K562 (cell line): ENCODE results near the gene NR3C1. TPM values are rescaled to one million over a fixed set of nuclear protein-coding genes. Genes with fewer than 3 reads are reported as not detected.

Experiments
- ELF2 ChIP-seq: fragments of 250-450 bp; sonication (Bioruptor Pico); IDR thresholded peaks from 2 replicates; pipeline ENCODE4 v1.5.0; 2021; ENCODE audit warnings: mild to moderate bottlenecking
- FOXJ2 ChIP-seq: fragments of 200-800 bp; sonication (Bioruptor generic); IDR thresholded peaks from 2 replicates; pipeline ENCODE4 v1.6.1; 2016; ENCODE audit warnings: missing genetic modification characterization, missing compliant biosample characterization
- KDM1A ChIP-seq, 2 experiments: fragments of 450-650 bp; IDR thresholded peaks; 2 replicates each; pipeline ENCODE4 v1.6.1; 2016; ENCODE audit warnings: mild to moderate bottlenecking in 2 of 2
- MYC ChIP-seq, 2 experiments: fragments of 250-450 bp in 1 of 2; sonication (Bioruptor Pico) in 1 of 2; IDR thresholded peaks; 2 replicates each; pipeline versions ENCODE4 v1.5.1 to v1.6.1; 2012 to 2021; ENCODE audit warnings: low read depth in 2 of 2, borderline replicate concordance in 1 of 2, improper control_type of control experiment in 1 of 2, low read length in 1 of 2, mild to moderate bottlenecking in 1 of 2, moderate library complexity in 1 of 2
- SP1 ChIP-seq: sonication (generic); formaldehyde crosslinking; IDR thresholded peaks from 2 replicates; pipeline ENCODE4 v1.8.1; 2022; ENCODE audit warnings: mild to moderate bottlenecking, missing genetic modification reagents
- TCF7L2 ChIP-seq: fragments of 150-350 bp; IDR thresholded peaks from 2 replicates; pipeline ENCODE4 v1.6.1; 2016; ENCODE audit warnings: low read depth, mild to moderate bottlenecking, low read length, moderate library complexity
- TGIF2 ChIP-seq: sonication (generic); formaldehyde crosslinking; IDR thresholded peaks from 2 replicates; pipeline ENCODE4 v1.8.1; 2022; ENCODE audit warnings: mild to moderate bottlenecking, missing genetic modification reagents, moderate library complexity
- ZKSCAN8 ChIP-seq: fragments of 200-800 bp; sonication (Bioruptor generic); IDR thresholded peaks from 2 replicates; pipeline ENCODE4 v1.6.1; 2016; ENCODE audit warnings: missing genetic modification characterization, missing compliant biosample characterization
- ZNF146 ChIP-seq: IDR thresholded peaks from one replicate; pipeline ENCODE4 v1.6.1; 2018; ENCODE audit warnings: missing compliant biosample characterization; ENCODE audit not compliant: unreplicated experiment
- polyA plus RNA-seq, 8 experiments: library from polyadenylated mRNA; depleted of rRNA in 4 of 8; stranded (reverse) in 5 of 8; unstranded in 3 of 8; fragments of >200 nt; fragmentation: Nextera tagmentation in 2 of 8; fragmentation: Illumina TruSeq in 1 of 8; extraction: Ambion mirVana in 2 of 8; extraction: Trizol in 1 of 8; gene quantifications; 2 replicates each; pipeline versions ENCODE4 v1.2.1 to v1.2.3, GENCODE V29; 2011 to 2014; ENCODE audit warnings: inconsistent platforms in 1 of 8, missing spikeins in 1 of 8
- total RNA-seq, 7 experiments: library from RNA; depleted of rRNA in 6 of 7; stranded (reverse); fragments of >200 nt in 6 of 7; fragmentation: Illumina TruSeq in 2 of 7; extraction: Trizol in 2 of 7; gene quantifications; 2 replicates each; pipeline versions ENCODE4 v1.2.1 to v1.2.3, GENCODE V29; 2011 to 2021; ENCODE audit warnings: low replicate concordance in 1 of 7
- TF ChIP-seq, protein P1 (sequence below): fragments of 450-650 bp; formaldehyde crosslinking; IDR thresholded peaks from 2 replicates; pipeline ENCODE4 v1.4.0; 2022; ENCODE audit warnings: missing genetic modification characterization
- TF ChIP-seq, protein P2 (sequence below): fragments of 150-350 bp; IDR thresholded peaks from 2 replicates; pipeline ENCODE4 v1.6.1; 2014; ENCODE audit warnings: low read depth, mild to moderate bottlenecking, low read length, borderline replicate concordance
- TF ChIP-seq, protein P3 (sequence below): fragments of 250-450 bp; sonication (Bioruptor Pico); IDR thresholded peaks from 2 replicates; pipeline ENCODE4 v1.5.0; 2020; ENCODE audit warnings: mild to moderate bottlenecking, borderline replicate concordance
- TF ChIP-seq, protein P4 (sequence below): sonication (generic); formaldehyde crosslinking; IDR thresholded peaks from 2 replicates; pipeline ENCODE4 v1.8.0; 2022; ENCODE audit warnings: missing genetic modification reagents, mild to moderate bottlenecking, borderline replicate concordance
- TF ChIP-seq, protein P5 (sequence below): fragments of 450-650 bp; IDR thresholded peaks from 2 replicates; pipeline ENCODE4 v1.7.0; 2016; ENCODE audit warnings: borderline replicate concordance

The NR3C1 gene
- total and polyA plus RNA-seq, 9 of the 15 experiments (the other 6 are each of a cell fraction or from before 2014, with no cell fraction given), result 8.2 to 36.0 (median 15.0) TPM

DNA sequence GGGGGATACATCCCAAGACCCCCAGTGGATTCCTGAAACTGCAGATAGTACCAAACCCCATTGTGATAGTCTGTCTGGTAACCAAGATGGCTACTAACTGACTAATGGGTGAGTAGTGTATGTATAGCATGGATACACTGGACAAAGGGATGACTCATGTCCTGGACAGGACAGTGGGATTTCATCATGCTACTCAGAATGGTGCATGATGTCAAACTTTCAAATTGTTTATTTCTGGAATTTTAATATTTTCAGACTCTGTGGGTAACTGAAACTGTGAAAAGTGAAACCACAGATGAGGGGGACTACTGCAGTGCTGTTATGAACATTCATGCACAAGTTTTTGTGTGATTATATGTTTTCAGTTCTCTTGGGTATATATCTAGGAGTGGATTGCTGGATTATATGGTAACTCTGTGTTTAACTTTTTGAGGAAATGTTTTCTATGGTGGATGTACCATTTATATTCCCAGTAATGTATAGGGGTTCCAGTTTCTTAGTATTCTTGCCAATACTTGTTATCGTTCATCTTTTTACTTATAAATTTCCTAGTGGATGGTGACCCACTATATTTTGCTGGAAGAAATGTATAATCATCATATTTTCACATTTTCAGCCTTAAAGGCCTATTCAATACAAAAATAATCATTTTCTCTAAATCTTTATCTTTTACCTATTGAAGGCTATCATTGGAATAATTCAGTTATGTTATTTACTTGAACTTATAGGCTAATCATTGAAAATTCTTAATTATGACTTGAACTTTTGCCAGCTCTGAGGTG is 140.9 kb downstream of the NR3C1 start (continued):
- TF ChIP-seq SP1 (CRISPR knock-in tag), result no peak
- no peak for TF ChIP-seq KDM1A (IDR thresholded peaks at IDR 0.05)
- TF ChIP-seq ZKSCAN8 (CRISPR knock-in tag), result no peak
- TF ChIP-seq, protein P1, sequence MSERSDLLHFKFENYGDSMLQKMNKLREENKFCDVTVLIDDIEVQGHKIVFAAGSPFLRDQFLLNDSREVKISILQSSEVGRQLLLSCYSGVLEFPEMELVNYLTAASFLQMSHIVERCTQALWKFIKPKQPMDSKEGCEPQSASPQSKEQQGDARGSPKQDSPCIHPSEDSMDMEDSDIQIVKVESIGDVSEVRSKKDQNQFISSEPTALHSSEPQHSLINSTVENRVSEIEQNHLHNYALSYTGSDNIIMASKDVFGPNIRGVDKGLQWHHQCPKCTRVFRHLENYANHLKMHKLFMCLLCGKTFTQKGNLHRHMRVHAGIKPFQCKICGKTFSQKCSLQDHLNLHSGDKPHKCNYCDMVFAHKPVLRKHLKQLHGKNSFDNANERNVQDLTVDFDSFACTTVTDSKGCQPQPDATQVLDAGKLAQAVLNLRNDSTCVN (CRISPR knock-in tag), result no peak
- TF ChIP-seq FOXJ2 (tag), result peak; percentile 64; the same call in 1 of the 2 replicates
- no peak for TF ChIP-seq ELF2 (CRISPR knock-in tag)
- no peak for TF ChIP-seq TCF7L2
- TF ChIP-seq, protein P2, sequence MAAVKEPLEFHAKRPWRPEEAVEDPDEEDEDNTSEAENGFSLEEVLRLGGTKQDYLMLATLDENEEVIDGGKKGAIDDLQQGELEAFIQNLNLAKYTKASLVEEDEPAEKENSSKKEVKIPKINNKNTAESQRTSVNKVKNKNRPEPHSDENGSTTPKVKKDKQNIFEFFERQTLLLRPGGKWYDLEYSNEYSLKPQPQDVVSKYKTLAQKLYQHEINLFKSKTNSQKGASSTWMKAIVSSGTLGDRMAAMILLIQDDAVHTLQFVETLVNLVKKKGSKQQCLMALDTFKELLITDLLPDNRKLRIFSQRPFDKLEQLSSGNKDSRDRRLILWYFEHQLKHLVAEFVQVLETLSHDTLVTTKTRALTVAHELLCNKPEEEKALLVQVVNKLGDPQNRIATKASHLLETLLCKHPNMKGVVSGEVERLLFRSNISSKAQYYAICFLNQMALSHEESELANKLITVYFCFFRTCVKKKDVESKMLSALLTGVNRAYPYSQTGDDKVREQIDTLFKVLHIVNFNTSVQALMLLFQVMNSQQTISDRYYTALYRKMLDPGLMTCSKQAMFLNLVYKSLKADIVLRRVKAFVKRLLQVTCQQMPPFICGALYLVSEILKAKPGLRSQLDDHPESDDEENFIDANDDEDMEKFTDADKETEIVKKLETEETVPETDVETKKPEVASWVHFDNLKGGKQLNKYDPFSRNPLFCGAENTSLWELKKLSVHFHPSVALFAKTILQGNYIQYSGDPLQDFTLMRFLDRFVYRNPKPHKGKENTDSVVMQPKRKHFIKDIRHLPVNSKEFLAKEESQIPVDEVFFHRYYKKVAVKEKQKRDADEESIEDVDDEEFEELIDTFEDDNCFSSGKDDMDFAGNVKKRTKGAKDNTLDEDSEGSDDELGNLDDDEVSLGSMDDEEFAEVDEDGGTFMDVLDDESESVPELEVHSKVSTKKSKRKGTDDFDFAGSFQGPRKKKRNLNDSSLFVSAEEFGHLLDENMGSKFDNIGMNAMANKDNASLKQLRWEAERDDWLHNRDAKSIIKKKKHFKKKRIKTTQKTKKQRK, result no peak
- TF ChIP-seq, protein P3, sequence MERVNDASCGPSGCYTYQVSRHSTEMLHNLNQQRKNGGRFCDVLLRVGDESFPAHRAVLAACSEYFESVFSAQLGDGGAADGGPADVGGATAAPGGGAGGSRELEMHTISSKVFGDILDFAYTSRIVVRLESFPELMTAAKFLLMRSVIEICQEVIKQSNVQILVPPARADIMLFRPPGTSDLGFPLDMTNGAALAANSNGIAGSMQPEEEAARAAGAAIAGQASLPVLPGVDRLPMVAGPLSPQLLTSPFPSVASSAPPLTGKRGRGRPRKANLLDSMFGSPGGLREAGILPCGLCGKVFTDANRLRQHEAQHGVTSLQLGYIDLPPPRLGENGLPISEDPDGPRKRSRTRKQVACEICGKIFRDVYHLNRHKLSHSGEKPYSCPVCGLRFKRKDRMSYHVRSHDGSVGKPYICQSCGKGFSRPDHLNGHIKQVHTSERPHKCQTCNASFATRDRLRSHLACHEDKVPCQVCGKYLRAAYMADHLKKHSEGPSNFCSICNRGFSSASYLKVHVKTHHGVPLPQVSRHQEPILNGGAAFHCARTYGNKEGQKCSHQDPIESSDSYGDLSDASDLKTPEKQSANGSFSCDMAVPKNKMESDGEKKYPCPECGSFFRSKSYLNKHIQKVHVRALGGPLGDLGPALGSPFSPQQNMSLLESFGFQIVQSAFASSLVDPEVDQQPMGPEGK (CRISPR knock-in tag), result no peak
- TF ChIP-seq, protein P4, sequence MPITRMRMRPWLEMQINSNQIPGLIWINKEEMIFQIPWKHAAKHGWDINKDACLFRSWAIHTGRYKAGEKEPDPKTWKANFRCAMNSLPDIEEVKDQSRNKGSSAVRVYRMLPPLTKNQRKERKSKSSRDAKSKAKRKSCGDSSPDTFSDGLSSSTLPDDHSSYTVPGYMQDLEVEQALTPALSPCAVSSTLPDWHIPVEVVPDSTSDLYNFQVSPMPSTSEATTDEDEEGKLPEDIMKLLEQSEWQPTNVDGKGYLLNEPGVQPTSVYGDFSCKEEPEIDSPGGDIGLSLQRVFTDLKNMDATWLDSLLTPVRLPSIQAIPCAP (CRISPR knock-in tag), result no peak
- TF ChIP-seq ZNF146 (CRISPR knock-in tag), result no peak
- no peak for TF ChIP-seq MYC (IDR thresholded peaks at IDR 0.05; ENCODE audit: low read depth, low read length)
- no peak for TF ChIP-seq MYC (CRISPR knock-in tag; IDR thresholded peaks at IDR 0.05; ENCODE audit: borderline replicate concordance, low read depth)
- TF ChIP-seq, protein P5, sequence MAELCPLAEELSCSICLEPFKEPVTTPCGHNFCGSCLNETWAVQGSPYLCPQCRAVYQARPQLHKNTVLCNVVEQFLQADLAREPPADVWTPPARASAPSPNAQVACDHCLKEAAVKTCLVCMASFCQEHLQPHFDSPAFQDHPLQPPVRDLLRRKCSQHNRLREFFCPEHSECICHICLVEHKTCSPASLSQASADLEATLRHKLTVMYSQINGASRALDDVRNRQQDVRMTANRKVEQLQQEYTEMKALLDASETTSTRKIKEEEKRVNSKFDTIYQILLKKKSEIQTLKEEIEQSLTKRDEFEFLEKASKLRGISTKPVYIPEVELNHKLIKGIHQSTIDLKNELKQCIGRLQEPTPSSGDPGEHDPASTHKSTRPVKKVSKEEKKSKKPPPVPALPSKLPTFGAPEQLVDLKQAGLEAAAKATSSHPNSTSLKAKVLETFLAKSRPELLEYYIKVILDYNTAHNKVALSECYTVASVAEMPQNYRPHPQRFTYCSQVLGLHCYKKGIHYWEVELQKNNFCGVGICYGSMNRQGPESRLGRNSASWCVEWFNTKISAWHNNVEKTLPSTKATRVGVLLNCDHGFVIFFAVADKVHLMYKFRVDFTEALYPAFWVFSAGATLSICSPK, result no peak
- TF ChIP-seq TGIF2, result no peak
